HUES6 (cell line): Measurements from ENCODE around the gene SYTL5.

Experiments used
- H3K27ac ChIP-seq: 2 replicates; pipeline ENCODE4 v1.7.0; 2013; ENCODE audit warnings: low read depth, mild to moderate bottlenecking, low read length, inconsistent platforms
- H3K27me3 ChIP-seq: 2 replicates; pipeline ENCODE4 v1.6.1; 2013; ENCODE audit warnings: low read length; ENCODE audit not compliant: control insufficient read depth, insufficient read depth
- H3K36me3 ChIP-seq: 2 replicates; pipeline ENCODE4 v1.6.1; 2013; ENCODE audit warnings: low read length; ENCODE audit not compliant: control insufficient read depth, insufficient read depth
- H3K4me1 ChIP-seq: 2 replicates; pipeline ENCODE4 v1.6.1; 2013; ENCODE audit warnings: low read length; ENCODE audit not compliant: control insufficient read depth, insufficient read depth
- H3K4me3 ChIP-seq: 2 replicates; pipeline ENCODE4 v1.5.1; 2013; ENCODE audit warnings: low read depth, low read length
- H3K9ac ChIP-seq: one replicate; pipeline ENCODE4 v1.6.1; 2013; ENCODE audit warnings: mild to moderate bottlenecking, low read length
- H3K9me3 ChIP-seq: 2 replicates; pipeline ENCODE4 v1.6.1; 2013; ENCODE audit warnings: low read depth, low read length; ENCODE audit not compliant: control insufficient read depth, insufficient read depth

Gene SYTL5

GRCh38 chrX:38109042-38109898, 102.9 kb downstream of the SYTL5 start:
- Histone ChIP-seq H3K4me1 (peaks cover 10% of the 10 kb centered on the region; the same call in 1 of the 2 replicates), H3K9me3 (no peaks in the 10 kb centered on the region), H3K36me3 (no peaks in the 10 kb centered on the region), H3K4me3 (no peak overlapping the region), H3K9ac (no peak overlapping the region), H3K27me3 (no peaks in the 10 kb centered on the region; the same call in 1 of the 2 replicates), H3K27ac (no peak overlapping the region)

GRCh38 chrX:38110231-38110630, 103.9 kb downstream of the SYTL5 start:
- Histone ChIP-seq H3K36me3 (no peaks in the 10 kb centered on the region), H3K9me3 (no peaks in the 10 kb centered on the region), H3K27me3 (no peaks in the 10 kb centered on the region; the same call in 1 of the 2 replicates), H3K4me3 (no peak overlapping the region), H3K4me1 (peaks cover 10% of the 10 kb centered on the region; the same call in 1 of the 2 replicates), H3K27ac (no peak overlapping the region), H3K9ac (no peak overlapping the region)

- Histone ChIP-seq H3K9me3 (no peaks in the 10 kb centered on the region), H3K27ac (no peak overlapping the region), H3K27me3 (no peaks in the 10 kb centered on the region; the same call in 1 of the 2 replicates), H3K9ac (no peak overlapping the region), H3K36me3 (no peaks in the 10 kb centered on the region), H3K4me1 (peaks cover 4% of the 10 kb centered on the region; the same call in 1 of the 2 replicates), H3K4me3 (no peak overlapping the region)
Observed at GRCh38 chrX:38111196-38111595, 104.8 kb downstream of the SYTL5 start.

GRCh38 chrX:38112566-38112965, 106.2 kb downstream of the SYTL5 start:
- no peak overlapping the region for H3K4me3 ChIP-seq
- H3K27me3 ChIP-seq: no peaks in the 10 kb centered on the region; the same call in 1 of the 2 replicates
- no peak overlapping the region for H3K27ac ChIP-seq
- H3K36me3 ChIP-seq: no peaks in the 10 kb centered on the region
- no peaks in the 10 kb centered on the region for H3K4me1 ChIP-seq
- no peaks in the 10 kb centered on the region for H3K9me3 ChIP-seq
- no peak overlapping the region for H3K9ac ChIP-seq

- Histone ChIP-seq H3K4me3 (no peak overlapping the region), H3K27ac (no peak overlapping the region), H3K36me3 (no peaks in the 10 kb centered on the region), H3K4me1 (no peaks in the 10 kb centered on the region), H3K9me3 (no peaks in the 10 kb centered on the region), H3K27me3 (no peaks in the 10 kb centered on the region; the same call in 1 of the 2 replicates), H3K9ac (no peak overlapping the region)
Observed at GRCh38 chrX:38116706-38117105, 110.4 kb downstream of the SYTL5 start.

- H3K9ac ChIP-seq: no peak overlapping the region
- no peaks in the 10 kb centered on the region for H3K4me1 ChIP-seq
- no peak overlapping the region for H3K27ac ChIP-seq
- H3K27me3 ChIP-seq: no peaks in the 10 kb centered on the region; the same call in 1 of the 2 replicates
- no peaks in the 10 kb centered on the region for H3K36me3 ChIP-seq
- H3K4me3 ChIP-seq: no peak overlapping the region
- no peaks in the 10 kb centered on the region for H3K9me3 ChIP-seq
Observed at GRCh38 chrX:38117485-38117884, 111.1 kb downstream of the SYTL5 start.

GRCh38 chrX:38124000-38124399, 117.6 kb downstream of the SYTL5 start:
- H3K9ac ChIP-seq: no peak overlapping the region
- H3K27ac ChIP-seq: no peak overlapping the region
- no peak overlapping the region for H3K4me3 ChIP-seq

GRCh38 chrX:38126179-38126578, 119.8 kb downstream of the SYTL5 start:
- Histone ChIP-seq H3K4me1 (no peaks in the 10 kb centered on the region), H3K9me3 (no peaks in the 10 kb centered on the region), H3K27me3 (no peaks in the 10 kb centered on the region), H3K4me3 (no peak overlapping the region), H3K27ac (no peak overlapping the region), H3K36me3 (no peaks in the 10 kb centered on the region), H3K9ac (no peak overlapping the region)

More at GRCh38 chrX:38124000-38124399, 117.6 kb downstream of the SYTL5 start:
- Histone ChIP-seq H3K4me1 (no peaks in the 10 kb centered on the region), H3K27me3 (no peaks in the 10 kb centered on the region), H3K36me3 (no peaks in the 10 kb centered on the region), H3K9me3 (no peaks in the 10 kb centered on the region)

- Histone ChIP-seq H3K9ac (no peak overlapping the region), H3K27ac (no peak overlapping the region), H3K27me3 (no peaks in the 10 kb centered on the region), H3K9me3 (no peaks in the 10 kb centered on the region), H3K4me1 (no peaks in the 10 kb centered on the region), H3K4me3 (no peak overlapping the region), H3K36me3 (no peaks in the 10 kb centered on the region)
Observed at GRCh38 chrX:38127961-38128360, 121.6 kb downstream of the SYTL5 start.

GRCh38 chrX:38129366-38129765, 123.0 kb downstream of the SYTL5 start:
- H3K27me3 ChIP-seq: no peaks in the 10 kb centered on the region
- no peak overlapping the region for H3K9ac ChIP-seq
- no peaks in the 10 kb centered on the region for H3K9me3 ChIP-seq
- no peaks in the 10 kb centered on the region for H3K4me1 ChIP-seq
- no peak overlapping the region for H3K4me3 ChIP-seq
- H3K36me3 ChIP-seq: no peaks in the 10 kb centered on the region
- no peak overlapping the region for H3K27ac ChIP-seq

- Histone ChIP-seq H3K4me1 (0 out of 2 replicates have a peak, but pooled peaks cover 4% of the 10 kb centered on the region), H3K9ac (no peak overlapping the region), H3K9me3 (no peaks in the 10 kb centered on the region), H3K27me3 (no peaks in the 10 kb centered on the region; the same call in 1 of the 2 replicates), H3K27ac (no peak overlapping the region), H3K4me3 (no peak overlapping the region), H3K36me3 (no peaks in the 10 kb centered on the region)
Observed at GRCh38 chrX:38138157-38138891, 132.0 kb downstream of the SYTL5 start.
